ENCODE data around the gene AVEN.
"Not testable (repeated sequence)": the region's sequence is repeated elsewhere in the genome, so short reads cannot be mapped to it uniquely, and the experiment has no call there.

Gene AVEN

DNA sequence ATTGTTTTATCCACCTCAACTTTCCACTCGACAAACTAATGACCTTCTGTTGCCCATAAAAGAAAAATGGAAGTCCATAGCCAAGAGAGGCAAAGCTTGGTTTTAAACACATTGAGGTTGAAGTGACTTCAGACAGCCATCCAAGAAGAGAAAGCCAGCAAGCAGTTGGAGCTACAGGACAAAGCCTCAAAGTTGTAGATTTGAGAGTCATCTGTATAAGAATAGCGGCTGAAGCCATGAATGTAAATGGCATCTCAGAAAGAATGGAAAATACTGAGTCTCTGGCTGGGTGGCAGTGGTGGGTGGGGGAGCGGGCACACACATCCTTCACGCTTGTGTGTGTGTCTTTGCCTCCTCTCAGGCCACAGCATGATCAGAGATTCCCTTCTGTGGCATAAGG is 194.8 kb downstream of the AVEN start:
- DNase-seq, result no peak

DNA sequence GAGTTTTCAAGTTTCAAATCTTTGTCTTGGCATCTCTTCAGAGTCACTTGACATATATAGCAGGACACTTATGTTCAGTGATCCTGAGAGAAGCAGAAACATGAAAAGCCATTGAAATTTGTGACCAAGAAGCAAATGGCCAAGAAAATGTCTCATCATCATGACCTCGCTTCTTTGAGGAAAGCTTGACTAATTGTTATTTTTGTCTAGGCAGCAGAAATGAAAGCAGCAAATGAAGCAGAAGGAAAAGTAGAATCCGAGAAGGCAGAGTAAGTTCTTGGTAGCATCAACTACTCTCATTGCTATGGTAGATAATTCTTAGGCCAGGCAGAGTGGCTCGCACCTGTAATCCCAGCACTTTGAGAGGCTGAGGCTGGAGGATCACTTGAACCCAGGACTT is 198.4 kb downstream of the AVEN start:
- no peak for DNase-seq

DNA sequence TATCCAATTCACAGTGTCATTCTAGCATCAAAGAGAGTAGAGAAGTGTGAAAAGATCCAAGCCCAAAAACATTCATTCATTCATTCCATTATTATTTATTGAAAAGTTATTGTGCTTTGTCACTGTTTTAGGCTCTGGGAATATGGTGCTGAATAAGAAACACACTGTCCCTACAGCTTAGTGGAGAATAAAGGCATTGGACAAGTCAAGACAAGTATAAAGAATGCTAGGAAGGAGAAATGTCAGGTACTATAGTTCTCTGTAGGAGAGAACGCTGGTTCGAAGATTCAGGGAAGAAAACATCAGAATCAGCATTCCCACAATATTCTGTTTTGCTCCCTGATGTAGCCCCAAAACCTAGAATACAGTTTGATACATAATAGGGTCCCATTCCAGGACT is 199.5 kb downstream of the AVEN start:
- DNase-seq, result no peak

DNA sequence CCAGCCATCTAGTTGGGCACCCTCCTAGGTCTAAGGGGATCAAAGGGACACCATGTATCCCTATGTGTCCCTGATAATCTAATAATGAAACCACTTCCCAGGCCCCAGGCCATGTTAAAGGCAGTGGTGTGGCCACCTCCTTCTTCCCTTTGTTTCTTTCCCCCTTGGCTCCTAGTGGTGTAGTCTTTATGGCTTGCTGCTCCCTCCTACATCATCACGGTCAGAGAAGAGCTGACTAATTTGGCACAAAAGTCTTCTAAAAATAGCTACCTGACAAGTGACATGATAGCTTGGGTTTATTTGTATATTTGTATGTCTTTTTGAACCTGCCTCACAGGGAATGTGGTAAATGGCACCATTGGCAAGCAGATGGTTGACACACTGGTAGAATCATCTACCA is 201.7 kb downstream of the AVEN start:
- DNase-seq, result no peak

DNA sequence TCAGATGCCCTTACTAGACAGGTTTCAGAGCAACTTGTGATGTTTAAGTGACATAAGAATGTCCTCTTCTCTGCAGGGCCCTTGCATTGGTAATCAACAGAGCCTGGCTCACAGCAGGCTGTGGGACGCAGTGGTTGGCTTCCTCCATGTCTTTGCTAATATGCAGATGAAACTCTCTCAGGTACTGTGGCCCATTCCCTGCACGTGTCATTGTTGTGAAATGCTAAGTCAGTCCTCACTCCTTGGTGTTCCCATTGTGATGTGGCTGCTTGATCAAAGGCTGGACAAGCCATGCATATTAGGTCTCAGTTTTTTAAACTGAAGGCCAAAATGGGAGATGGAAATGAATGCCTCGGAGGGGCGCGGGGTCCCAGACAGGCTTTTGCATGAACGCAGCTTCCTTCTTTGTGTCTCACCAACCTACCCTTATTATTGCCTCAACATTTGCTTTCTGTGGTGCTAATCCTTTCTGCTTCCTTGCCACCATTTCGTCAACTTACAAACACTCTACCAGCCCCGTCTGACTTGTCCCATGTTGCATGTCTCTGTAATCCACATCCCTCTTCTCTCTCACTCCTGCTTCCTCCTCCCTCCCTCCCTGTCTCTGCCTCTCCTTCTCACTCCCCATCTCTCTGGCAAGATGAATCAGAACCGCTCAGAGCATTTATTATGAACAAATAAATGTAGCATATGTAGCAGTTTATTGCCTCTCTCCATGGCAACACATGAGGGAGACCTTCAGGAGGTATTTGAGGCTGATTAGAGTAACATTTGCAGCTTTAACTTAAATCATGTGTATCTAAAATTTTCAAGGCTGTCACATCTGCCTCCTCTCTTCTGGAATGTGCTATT is 203.9 kb downstream of the AVEN start:
- no peak for DNase-seq

DNA sequence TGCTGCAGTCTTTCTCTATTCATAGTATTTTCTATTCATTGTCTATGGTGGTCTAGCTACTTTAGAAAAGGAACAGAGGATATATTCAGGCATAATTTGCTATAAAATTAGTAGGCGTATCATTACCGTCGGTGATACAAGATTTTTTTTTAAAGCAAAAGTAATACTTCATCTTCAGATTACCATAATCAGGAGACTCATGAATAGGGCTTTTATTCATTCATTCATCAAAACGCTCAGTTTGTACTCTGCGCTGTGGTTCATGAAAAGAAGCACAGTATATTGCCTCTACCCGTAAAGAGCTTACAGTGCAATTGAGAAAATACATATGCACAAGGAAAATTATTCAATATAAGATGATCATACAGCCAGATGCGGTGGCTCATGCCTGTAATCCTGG is 207.4 kb downstream of the AVEN start:
- no peak for DNase-seq

DNA sequence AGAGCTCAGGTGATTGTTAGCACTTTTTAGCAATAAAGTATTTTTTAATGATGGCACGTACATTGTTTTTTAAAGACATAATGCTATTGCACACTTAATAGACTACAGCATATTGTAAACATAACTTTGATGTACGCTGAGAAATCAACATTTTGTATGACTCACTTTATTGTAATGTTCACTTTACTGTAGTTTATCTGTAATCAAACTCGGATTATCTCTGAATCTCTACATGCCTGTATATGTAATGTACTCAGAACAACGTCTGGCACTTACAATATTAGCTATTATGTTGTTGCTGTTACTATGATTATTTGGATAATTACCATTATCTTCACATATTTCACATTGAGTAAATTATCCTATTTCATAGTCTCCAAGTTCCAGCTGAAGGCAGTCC is 208.7 kb downstream of the AVEN start:
- no peak for DNase-seq

DNA sequence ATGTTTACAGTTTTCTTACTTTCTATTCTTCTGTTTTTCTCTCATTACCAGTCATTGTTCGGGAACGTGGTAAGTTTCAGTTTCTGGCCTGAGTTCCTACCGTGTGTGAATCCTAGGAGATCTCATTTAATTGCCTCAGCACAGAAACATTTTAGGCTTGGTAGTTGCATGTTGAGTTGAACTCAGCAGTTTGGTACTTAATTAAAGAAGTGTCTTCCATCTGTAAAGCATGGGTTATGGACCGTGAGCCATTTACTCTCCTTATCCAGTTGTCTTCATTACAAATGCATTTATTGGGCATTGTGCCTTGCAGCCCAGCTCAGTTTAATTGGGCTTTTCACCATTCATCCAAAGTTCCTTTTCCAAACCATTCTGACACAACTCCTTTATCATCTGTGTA is 212.8 kb downstream of the AVEN start:
- no peak for DNase-seq

DNA sequence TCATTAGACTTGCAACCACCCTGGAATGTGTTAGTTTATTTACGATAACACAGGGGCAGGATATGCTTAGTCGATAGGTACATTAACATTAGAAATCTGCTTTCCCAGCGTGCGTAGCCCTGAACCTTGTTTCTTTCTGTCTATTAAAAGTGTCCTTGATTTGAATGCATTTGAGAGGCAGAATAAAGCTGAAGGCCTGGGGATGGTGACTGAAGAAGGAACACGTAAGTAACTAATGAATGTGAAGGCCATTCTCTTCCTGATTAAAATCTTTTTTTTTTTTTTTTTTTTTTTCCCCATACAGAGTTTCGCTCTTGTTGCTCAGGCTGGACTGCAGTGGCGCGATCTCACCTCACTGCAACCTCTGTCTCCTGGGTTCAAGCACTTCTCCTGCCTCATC is 213.6 kb downstream of the AVEN start:
- DNase-seq, result no peak

DNA sequence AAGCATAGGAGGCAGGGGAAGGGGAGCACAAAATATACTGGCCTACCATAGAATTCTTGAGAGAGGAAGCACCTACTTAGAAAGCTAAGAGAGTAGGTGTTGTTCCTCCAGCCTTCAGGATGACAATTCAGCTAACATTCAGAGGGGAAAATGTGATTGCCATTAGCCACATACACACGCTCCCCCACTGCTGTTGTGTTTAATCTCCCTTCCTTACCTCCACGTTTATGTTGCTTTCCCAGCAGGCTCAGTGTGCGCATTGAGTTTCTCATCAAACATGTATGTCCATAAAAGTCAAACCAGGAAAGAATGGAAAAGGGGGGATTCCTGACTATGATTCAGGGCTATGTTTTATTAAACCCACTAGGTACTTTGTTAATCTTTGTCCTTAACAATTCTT is 215.9 kb downstream of the AVEN start:
- no peak for DNase-seq

DNA sequence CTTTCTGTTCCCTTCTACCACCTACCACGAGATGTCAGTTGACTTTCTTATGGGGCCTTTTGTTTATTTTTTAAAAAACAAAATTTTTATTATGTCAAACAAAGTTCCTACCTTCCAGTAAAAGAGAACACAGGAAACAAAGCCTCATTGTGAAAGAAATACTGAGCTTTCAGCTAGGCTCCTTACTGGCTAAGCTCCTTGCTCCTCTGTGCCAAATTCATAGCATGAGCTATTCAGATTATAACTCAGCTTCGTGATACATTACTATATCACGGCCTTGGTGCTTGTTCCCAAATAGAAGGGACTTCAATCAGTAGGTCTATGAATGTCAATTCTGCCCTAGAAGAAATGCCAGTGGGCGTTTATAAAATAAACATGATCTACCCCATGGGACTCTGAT is 216.5 kb downstream of the AVEN start:
- DNase-seq, result no peak

DNA sequence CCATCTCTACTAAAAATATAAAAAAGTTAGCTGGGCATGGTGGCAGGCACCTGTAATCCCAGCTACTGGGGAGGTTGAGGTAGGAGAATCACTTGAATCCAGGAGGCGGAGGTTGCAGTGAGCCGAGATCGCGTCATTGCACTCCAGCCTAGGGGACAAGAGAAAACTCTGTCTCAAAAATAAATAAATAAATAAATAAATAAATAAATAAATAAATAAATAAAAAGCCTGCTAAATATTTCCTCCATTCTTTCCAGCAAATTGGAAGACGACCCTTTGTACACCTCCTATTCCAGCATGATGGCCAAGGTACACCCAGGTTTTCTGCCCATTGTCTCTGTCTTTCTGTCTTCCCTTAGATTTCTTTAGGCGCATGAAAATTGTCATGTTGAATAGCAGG is 219.5 kb downstream of the AVEN start:
- DNase-seq, result not testable (repeated sequence)

All from activated CD4-positive, alpha-beta T cell treated with anti-CD3 and anti-CD28 coated beads, Interleukin-2, amount 50 U/mL, for 4 hours (primary cell).